ENCODE measurements around the gene IL13.
"Not testable (repeated sequence)": the region's sequence is repeated elsewhere in the genome, so short reads cannot be mapped to it uniquely, and the experiment has no call there.

Gene IL13

GRCh38 chr5:132689513-132689912 is 31.5 kb downstream of the IL13 start:
- Histone ChIP-seq H3K9ac (ENCODE audit: low read length) (no peak overlapping the region), H3K9me3 (ENCODE audit: control insufficient read depth, low read length) (no peaks in the 10 kb centered on the region), H4K91ac (ENCODE audit: low read length) (no peak overlapping the region), H2AK5ac (ENCODE audit: low read length, severe bottlenecking) (no peak overlapping the region), H3K27ac (ENCODE audit: low read length, poor library complexity, severe bottlenecking) (no peak overlapping the region), H3K14ac (ENCODE audit: low read length in 2 of 2) (no peak overlapping the region), H2BK5ac (ENCODE audit: low read depth, low read length, poor library complexity, severe bottlenecking) (no peak overlapping the region), H2BK12ac (ENCODE audit: low read length in 2 of 2) (no peak overlapping the region), H4K8ac (ENCODE audit: low read length) (no peak overlapping the region), H3K27me3 (ENCODE audit: control insufficient read depth in 1 of 2, insufficient read depth in 1 of 2, low read length in 2 of 2) (no peaks in the 10 kb centered on the region), H3K4ac (ENCODE audit: low read depth in 1 of 2, low read length in 2 of 2) (no peak overlapping the region), H3K4me1 (ENCODE audit: control insufficient read depth, insufficient read depth, low read depth, low read length) (no peaks in the 10 kb centered on the region), H3K79me1 (replicated peaks; ENCODE audit: low read length, poor library complexity, severe bottlenecking) (no peaks in the 10 kb centered on the region), H3K4me2 (ENCODE audit: low read length, poor library complexity, severe bottlenecking) (no peak overlapping the region), H2BK120ac (ENCODE audit: low read depth, low read length) (no peak overlapping the region), H2AFZ (ENCODE audit: low read depth, low read length) (no peak overlapping the region), H3K18ac (ENCODE audit: low read depth in 1 of 2, low read length in 2 of 2) (no peak overlapping the region), H3K23ac (ENCODE audit: low read length in 2 of 2) (no peak overlapping the region), H3K36me3 (ENCODE audit: control insufficient read depth in 1 of 2, insufficient read depth in 2 of 2, low read depth in 1 of 2, low read length in 2 of 2) (no peaks in the 10 kb centered on the region), H2BK15ac (ENCODE audit: low read depth, poor library complexity, severe bottlenecking) (no peak overlapping the region), H3K4me3 (ENCODE audit: insufficient read depth in 1 of 2, low read depth in 1 of 2, low read length in 2 of 2) (no peak overlapping the region)
- 90% methylated on average over 6 of the region's 7 CpGs for WGBS
- no peak for DNase-seq

GRCh38 chr5:132690156-132690555 is 32.2 kb downstream of the IL13 start:
- H3K27ac ChIP-seq (ENCODE audit: low read length, poor library complexity, severe bottlenecking): no peak overlapping the region
- no peaks in the 10 kb centered on the region for H3K27me3 ChIP-seq (ENCODE audit: control insufficient read depth in 1 of 2, insufficient read depth in 1 of 2, low read length in 2 of 2)
- H2AK5ac ChIP-seq (ENCODE audit: low read length, severe bottlenecking): no peak overlapping the region
- H2AFZ ChIP-seq (ENCODE audit: low read depth, low read length): no peak overlapping the region
- H3K23ac ChIP-seq (ENCODE audit: low read length in 2 of 2): no peak overlapping the region
- H3K4ac ChIP-seq (ENCODE audit: low read depth in 1 of 2, low read length in 2 of 2): no peak overlapping the region
- no peak overlapping the region for H3K14ac ChIP-seq (ENCODE audit: low read length in 2 of 2)
- H2BK5ac ChIP-seq (ENCODE audit: low read depth, low read length, poor library complexity, severe bottlenecking): no peak overlapping the region
- H4K91ac ChIP-seq (ENCODE audit: low read length): no peak overlapping the region
- no peaks in the 10 kb centered on the region for H3K9me3 ChIP-seq (ENCODE audit: control insufficient read depth, low read length)
- no peak overlapping the region for H2BK15ac ChIP-seq (ENCODE audit: low read depth, poor library complexity, severe bottlenecking)
- no peak overlapping the region for H3K4me2 ChIP-seq (ENCODE audit: low read length, poor library complexity, severe bottlenecking)
- no peak overlapping the region for H3K4me3 ChIP-seq (ENCODE audit: insufficient read depth in 1 of 2, low read depth in 1 of 2, low read length in 2 of 2)
- no peaks in the 10 kb centered on the region for H3K36me3 ChIP-seq (ENCODE audit: control insufficient read depth in 1 of 2, insufficient read depth in 2 of 2, low read depth in 1 of 2, low read length in 2 of 2)
- H3K4me1 ChIP-seq (ENCODE audit: control insufficient read depth, insufficient read depth, low read depth, low read length): no peaks in the 10 kb centered on the region
- no CpG with 5 or more reads among the region's 3 CpGs for WGBS
- H3K79me1 ChIP-seq (replicated peaks; ENCODE audit: low read length, poor library complexity, severe bottlenecking): no peaks in the 10 kb centered on the region
- H3K9ac ChIP-seq (ENCODE audit: low read length): no peak overlapping the region
- no peak overlapping the region for H2BK12ac ChIP-seq (ENCODE audit: low read length in 2 of 2)
- no peak overlapping the region for H2BK120ac ChIP-seq (ENCODE audit: low read depth, low read length)
- DNase-seq: no peak
- H3K18ac ChIP-seq (ENCODE audit: low read depth in 1 of 2, low read length in 2 of 2): no peak overlapping the region
- H4K8ac ChIP-seq (ENCODE audit: low read length): no peak overlapping the region

GRCh38 chr5:132691755-132692631 is 34.0 kb downstream of the IL13 start:
- not testable (repeated sequence) for H3K18ac ChIP-seq (ENCODE audit: low read depth in 1 of 2, low read length in 2 of 2); H3K27ac ChIP-seq (ENCODE audit: low read length, poor library complexity, severe bottlenecking); H3K14ac ChIP-seq (ENCODE audit: low read length in 2 of 2); H2AK5ac ChIP-seq (ENCODE audit: low read length, severe bottlenecking); DNase-seq; H3K27me3 ChIP-seq (ENCODE audit: control insufficient read depth in 1 of 2, insufficient read depth in 1 of 2, low read length in 2 of 2); H3K4me3 ChIP-seq (ENCODE audit: insufficient read depth in 1 of 2, low read depth in 1 of 2, low read length in 2 of 2); H2BK15ac ChIP-seq (ENCODE audit: low read depth, poor library complexity, severe bottlenecking); H2BK12ac ChIP-seq (ENCODE audit: low read length in 2 of 2); H3K79me1 ChIP-seq (replicated peaks; ENCODE audit: low read length, poor library complexity, severe bottlenecking); H3K4me2 ChIP-seq (ENCODE audit: low read length, poor library complexity, severe bottlenecking); H2BK120ac ChIP-seq (ENCODE audit: low read depth, low read length); H3K4me1 ChIP-seq (ENCODE audit: control insufficient read depth, insufficient read depth, low read depth, low read length); H3K9me3 ChIP-seq (ENCODE audit: control insufficient read depth, low read length); H3K4ac ChIP-seq (ENCODE audit: low read depth in 1 of 2, low read length in 2 of 2); H4K8ac ChIP-seq (ENCODE audit: low read length); H2AFZ ChIP-seq (ENCODE audit: low read depth, low read length); H2BK5ac ChIP-seq (ENCODE audit: low read depth, low read length, poor library complexity, severe bottlenecking); H4K91ac ChIP-seq (ENCODE audit: low read length); H3K23ac ChIP-seq (ENCODE audit: low read length in 2 of 2)
- Histone ChIP-seq H3K36me3 (ENCODE audit: control insufficient read depth in 1 of 2, insufficient read depth in 2 of 2, low read depth in 1 of 2, low read length in 2 of 2) (peaks cover 0 to 12% of the 10 kb centered on the region in 2 experiments), H3K9ac (ENCODE audit: low read length) (peak overlapping the region; percentile 45)
- 97% methylated on average over 4 of the region's 5 CpGs for WGBS

- no peak for DNase-seq
- no peaks in the 10 kb centered on the region for H3K79me1 ChIP-seq (replicated peaks; ENCODE audit: low read length, poor library complexity, severe bottlenecking)
- no peak overlapping the region for H3K4me2 ChIP-seq (ENCODE audit: low read length, poor library complexity, severe bottlenecking)
- H3K36me3 ChIP-seq (ENCODE audit: control insufficient read depth in 1 of 2, insufficient read depth in 2 of 2, low read depth in 1 of 2, low read length in 2 of 2): peaks cover 0 to 17% of the 10 kb centered on the region in 2 experiments
- no peak overlapping the region for H3K4ac ChIP-seq (ENCODE audit: low read depth in 1 of 2, low read length in 2 of 2)
- no peaks in the 10 kb centered on the region for H3K27me3 ChIP-seq (ENCODE audit: control insufficient read depth in 1 of 2, insufficient read depth in 1 of 2, low read length in 2 of 2)
- no peak overlapping the region for H4K8ac ChIP-seq (ENCODE audit: low read length)
- H3K9ac ChIP-seq (ENCODE audit: low read length): peak overlapping the region; percentile 45
- H3K27ac ChIP-seq (ENCODE audit: low read length, poor library complexity, severe bottlenecking): no peak overlapping the region
- H2BK5ac ChIP-seq (ENCODE audit: low read depth, low read length, poor library complexity, severe bottlenecking): no peak overlapping the region
- no peak overlapping the region for H3K18ac ChIP-seq (ENCODE audit: low read depth in 1 of 2, low read length in 2 of 2)
- H2AFZ ChIP-seq (ENCODE audit: low read depth, low read length): no peak overlapping the region
- H3K14ac ChIP-seq (ENCODE audit: low read length in 2 of 2): no peak overlapping the region
- H2BK120ac ChIP-seq (ENCODE audit: low read depth, low read length): no peak overlapping the region
- no peak overlapping the region for H2AK5ac ChIP-seq (ENCODE audit: low read length, severe bottlenecking)
- no peak overlapping the region for H2BK15ac ChIP-seq (ENCODE audit: low read depth, poor library complexity, severe bottlenecking)
- H3K23ac ChIP-seq (ENCODE audit: low read length in 2 of 2): no peak overlapping the region
- H3K4me3 ChIP-seq (ENCODE audit: insufficient read depth in 1 of 2, low read depth in 1 of 2, low read length in 2 of 2): no peak overlapping the region
- H4K91ac ChIP-seq (ENCODE audit: low read length): no peak overlapping the region
- H3K4me1 ChIP-seq (ENCODE audit: control insufficient read depth, insufficient read depth, low read depth, low read length): no peaks in the 10 kb centered on the region
- H2BK12ac ChIP-seq (ENCODE audit: low read length in 2 of 2): no peak overlapping the region
- H3K9me3 ChIP-seq (ENCODE audit: control insufficient read depth, low read length): no peaks in the 10 kb centered on the region
These were observed 34.6 kb downstream of the IL13 start for GRCh38 chr5:132692632-132692967.

Data from mesenchymal stem cell (in vitro differentiated cells and primary cell).